ENCODE data around the gene NALCN. TPM values are rescaled to one million over a fixed set of nuclear protein-coding genes. Genes with fewer than 3 reads are reported as not detected.

NALCN gene
- total RNA-seq, 6 experiments from 2014 or later, result 0.09 to 0.81 (median 0.25) TPM

DNA sequence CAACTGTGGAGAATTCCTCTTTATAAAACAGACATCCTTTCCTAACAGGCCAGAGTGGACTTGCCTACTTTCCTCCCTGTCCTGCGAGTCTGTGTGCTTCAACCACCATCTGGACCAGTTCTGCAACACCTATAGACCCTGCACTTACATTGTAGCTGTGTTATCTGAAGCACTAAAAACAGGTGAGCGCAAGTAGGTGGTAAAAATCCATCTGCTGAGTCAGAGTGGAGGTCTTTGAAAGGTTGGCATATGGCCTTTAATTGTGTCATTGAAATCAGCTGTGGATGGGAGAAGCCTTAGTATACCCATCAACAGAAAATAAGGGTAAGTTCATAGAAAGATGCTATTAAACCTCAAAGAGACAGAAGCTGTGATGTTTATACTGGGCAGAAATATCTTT is 7.6 kb upstream of the NALCN start:
- H3K27ac ChIP-seq, result no peak overlapping the region
- H3K9me3 ChIP-seq, result no peaks in the 10 kb centered on the region
- no peak for DNase-seq
- H3K27me3 ChIP-seq, result no peaks in the 10 kb centered on the region
- no peak overlapping the region for H3K4me3 ChIP-seq
- intact Hi-C loops (cut with DNase I), result no loop called here
- TF ChIP-seq, protein P1, sequence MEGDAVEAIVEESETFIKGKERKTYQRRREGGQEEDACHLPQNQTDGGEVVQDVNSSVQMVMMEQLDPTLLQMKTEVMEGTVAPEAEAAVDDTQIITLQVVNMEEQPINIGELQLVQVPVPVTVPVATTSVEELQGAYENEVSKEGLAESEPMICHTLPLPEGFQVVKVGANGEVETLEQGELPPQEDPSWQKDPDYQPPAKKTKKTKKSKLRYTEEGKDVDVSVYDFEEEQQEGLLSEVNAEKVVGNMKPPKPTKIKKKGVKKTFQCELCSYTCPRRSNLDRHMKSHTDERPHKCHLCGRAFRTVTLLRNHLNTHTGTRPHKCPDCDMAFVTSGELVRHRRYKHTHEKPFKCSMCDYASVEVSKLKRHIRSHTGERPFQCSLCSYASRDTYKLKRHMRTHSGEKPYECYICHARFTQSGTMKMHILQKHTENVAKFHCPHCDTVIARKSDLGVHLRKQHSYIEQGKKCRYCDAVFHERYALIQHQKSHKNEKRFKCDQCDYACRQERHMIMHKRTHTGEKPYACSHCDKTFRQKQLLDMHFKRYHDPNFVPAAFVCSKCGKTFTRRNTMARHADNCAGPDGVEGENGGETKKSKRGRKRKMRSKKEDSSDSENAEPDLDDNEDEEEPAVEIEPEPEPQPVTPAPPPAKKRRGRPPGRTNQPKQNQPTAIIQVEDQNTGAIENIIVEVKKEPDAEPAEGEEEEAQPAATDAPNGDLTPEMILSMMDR (IDR thresholded peaks at IDR 0.05), result no peak
- TF ChIP-seq POLR2A (IDR thresholded peaks at IDR 0.05), result no peak
- ATAC-seq, result no peak
- no peaks in the 10 kb centered on the region for H3K4me1 ChIP-seq
- 59% methylated on average over 2 of the region's 2 CpGs for WGBS (ENCODE audit: insufficient coverage, low coverage, low lambda C conversion rate, missing lambda C conversion rate)
- no peaks in the 10 kb centered on the region for H3K36me3 ChIP-seq

DNA sequence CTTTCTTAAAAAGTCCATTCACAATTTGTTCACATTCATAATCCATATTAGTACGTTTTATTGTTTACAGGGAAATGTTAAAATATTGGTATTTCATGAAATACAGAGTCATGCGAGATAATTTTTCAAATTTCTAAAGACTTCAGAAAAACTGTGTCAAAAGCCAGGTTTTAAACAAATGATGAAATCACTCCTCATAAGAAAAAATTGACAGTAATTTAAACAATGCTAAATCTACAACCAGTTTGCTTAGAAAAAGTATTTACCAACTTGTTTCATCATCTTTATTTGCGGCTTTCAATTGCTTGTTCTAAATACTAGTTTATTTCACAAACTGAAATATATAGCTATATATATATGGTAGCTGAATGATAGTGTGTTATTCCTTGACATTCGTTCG is 1.2 kb upstream of the NALCN start:
- Histone ChIP-seq H3K9me3 (no peaks in the 10 kb centered on the region), H3K27ac (no peak overlapping the region), H3K36me3 (no peaks in the 10 kb centered on the region), H3K4me3 (no peak overlapping the region), H3K27me3 (peaks cover 0 to 4% of the 10 kb centered on the region in 2 donors), H3K4me1 (peaks cover 0 to 6% (median 0%) of the 10 kb centered on the region in 4 donors)
- TF ChIP-seq, protein P1 (IDR thresholded peaks at IDR 0.05), result no peak
- no peak for TF ChIP-seq POLR2A (IDR thresholded peaks at IDR 0.05)
- DNase-seq, result no peak
- intact Hi-C loops (cut with DNase I), result no loop called here
- 78% methylated on average over 5 of the region's 5 CpGs for WGBS (ENCODE audit: insufficient coverage, low coverage, low lambda C conversion rate, missing lambda C conversion rate)
- no peak for ATAC-seq

DNA sequence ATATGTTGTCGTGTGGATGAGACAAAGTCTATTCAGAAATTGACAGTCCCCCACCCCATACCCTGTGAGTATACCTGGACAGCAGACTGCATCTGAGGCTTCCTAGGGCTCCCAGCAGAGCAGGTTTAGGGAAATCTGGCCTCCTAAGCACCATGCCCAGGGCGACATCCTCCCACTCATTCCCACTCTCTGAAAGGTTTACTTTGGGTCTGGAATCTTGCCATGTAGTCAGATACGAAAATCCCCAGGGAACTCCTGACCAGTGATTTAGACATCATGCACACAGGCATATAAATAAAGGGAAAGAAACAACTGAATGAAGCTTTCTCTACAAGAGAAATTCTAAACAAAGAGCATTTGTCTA is 717 bp upstream of the NALCN start:
- intact Hi-C loops (cut with DNase I), result no loop called here
- ATAC-seq, result peak; percentile 43 to 80 (median 54)
- Histone ChIP-seq H3K27ac (no peak overlapping the region), H3K4me1 (peaks cover 0 to 6% (median 0%) of the 10 kb centered on the region in 4 donors), H3K36me3 (no peaks in the 10 kb centered on the region), H3K4me3 (peak overlapping the region in 1 of 3 donors; percentile 61), H3K27me3 (peaks cover 0 to 4% of the 10 kb centered on the region in 2 donors), H3K9me3 (no peaks in the 10 kb centered on the region)
- WGBS (ENCODE audit: insufficient coverage, low coverage, low lambda C conversion rate, missing lambda C conversion rate), result 13% methylated on average over 3 of the region's 3 CpGs
- TF ChIP-seq, protein P1 (IDR thresholded peaks at IDR 0.05), result no peak
- no peak for TF ChIP-seq POLR2A (IDR thresholded peaks at IDR 0.05)
- no peak for DNase-seq

DNA sequence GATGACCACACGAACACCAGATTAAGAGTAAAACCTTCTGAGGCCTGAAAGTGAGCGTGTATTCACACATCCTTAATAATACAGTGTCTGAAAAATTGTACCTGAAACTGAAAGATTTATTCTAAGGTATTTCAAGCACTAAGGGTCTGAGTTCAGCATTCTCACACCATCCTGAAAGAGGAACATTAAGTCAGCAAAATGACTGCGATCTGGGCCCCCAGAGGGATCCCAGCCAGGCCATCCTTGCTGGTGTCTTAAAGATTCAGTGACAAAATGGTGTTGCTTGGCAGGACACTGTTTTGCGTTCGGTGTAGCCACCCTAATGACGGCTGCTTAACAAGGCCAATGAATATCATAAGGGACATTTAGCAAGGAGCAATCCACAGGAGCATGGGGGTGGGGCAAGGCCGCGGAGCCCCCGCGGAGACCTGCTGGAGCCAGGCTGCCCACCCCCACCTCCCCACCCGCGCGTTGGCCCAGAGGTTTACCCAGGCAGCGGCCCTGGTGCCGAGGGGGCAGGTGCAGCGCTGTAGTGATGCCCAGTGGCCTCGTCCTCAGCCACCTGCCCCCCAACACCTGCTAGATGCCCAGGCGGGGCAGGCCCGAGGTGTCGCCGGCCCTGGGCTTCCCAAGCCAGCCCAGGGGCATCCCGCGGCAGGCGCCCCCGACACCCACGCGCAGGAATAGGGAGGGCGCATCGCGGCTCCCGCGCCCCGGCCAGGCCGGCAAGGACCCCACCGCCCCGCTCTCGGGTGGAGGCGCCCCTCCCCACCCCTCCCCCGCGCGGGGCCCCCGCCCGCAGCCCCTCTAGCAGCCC is 742 bp downstream of the NALCN start:
- TF ChIP-seq POLR2A (IDR thresholded peaks at IDR 0.05), result no peak
- TF ChIP-seq, protein P1 (IDR thresholded peaks at IDR 0.05), result no peak
- no peaks in the 10 kb centered on the region for H3K9me3 ChIP-seq
- peaks cover 0 to 6% (median 0%) of the 10 kb centered on the region in 4 donors for H3K4me1 ChIP-seq
- H3K27ac ChIP-seq, result no peak overlapping the region
- peak overlapping the region; percentile 37 to 61 (median 48) for H3K4me3 ChIP-seq
- ATAC-seq (peak in 1 of 4 donors; percentile 31), DNase-seq (no peak)
- peaks cover 0 to 4% of the 10 kb centered on the region in 2 donors for H3K27me3 ChIP-seq
- no peaks in the 10 kb centered on the region for H3K36me3 ChIP-seq
- intact Hi-C loops (cut with DNase I), result no loop called here
- 57% methylated on average over 5 of the region's 43 CpGs for WGBS (ENCODE audit: insufficient coverage, low coverage, low lambda C conversion rate, missing lambda C conversion rate)

Data from right lobe of liver (tissue), 6 donors.